Transverse colon (tissue), 3 donors: ENCODE data around the gene CDC42EP1.
"Not testable (repeated sequence)": the region's sequence is repeated elsewhere in the genome, so short reads cannot be mapped to it uniquely, and the experiment has no call there.

Experiments
- EP300 ChIP-seq: sonication (generic); formaldehyde crosslinking; IDR thresholded peaks from one replicate; pipeline ENCODE4 v1.6.1; 2017; ENCODE audit warnings: antibody characterized with exemption, low read depth
- POLR2A ChIP-seq: fragments of 450-650 bp; IDR thresholded peaks from one replicate; pipeline ENCODE4 v1.6.1; 2016; ENCODE audit warnings: antibody characterized with exemption, mild to moderate bottlenecking, moderate library complexity
- TF ChIP-seq, protein P1 (sequence below), 5 experiments: fragments of 200-600 bp in 3 of 5; fragments of 450-650 bp in 2 of 5; sonication (generic) in 3 of 5; IDR thresholded peaks; 1 replicate in 2 of 5; 2 replicates in 3 of 5; pipeline ENCODE4 v1.5.1; 2016 to 2017; ENCODE audit warnings: antibody characterized with exemption in 5 of 5, inconsistent platforms in 3 of 5, mild to moderate bottlenecking in 2 of 5, moderate library complexity in 1 of 5

- TF ChIP-seq, protein P1, sequence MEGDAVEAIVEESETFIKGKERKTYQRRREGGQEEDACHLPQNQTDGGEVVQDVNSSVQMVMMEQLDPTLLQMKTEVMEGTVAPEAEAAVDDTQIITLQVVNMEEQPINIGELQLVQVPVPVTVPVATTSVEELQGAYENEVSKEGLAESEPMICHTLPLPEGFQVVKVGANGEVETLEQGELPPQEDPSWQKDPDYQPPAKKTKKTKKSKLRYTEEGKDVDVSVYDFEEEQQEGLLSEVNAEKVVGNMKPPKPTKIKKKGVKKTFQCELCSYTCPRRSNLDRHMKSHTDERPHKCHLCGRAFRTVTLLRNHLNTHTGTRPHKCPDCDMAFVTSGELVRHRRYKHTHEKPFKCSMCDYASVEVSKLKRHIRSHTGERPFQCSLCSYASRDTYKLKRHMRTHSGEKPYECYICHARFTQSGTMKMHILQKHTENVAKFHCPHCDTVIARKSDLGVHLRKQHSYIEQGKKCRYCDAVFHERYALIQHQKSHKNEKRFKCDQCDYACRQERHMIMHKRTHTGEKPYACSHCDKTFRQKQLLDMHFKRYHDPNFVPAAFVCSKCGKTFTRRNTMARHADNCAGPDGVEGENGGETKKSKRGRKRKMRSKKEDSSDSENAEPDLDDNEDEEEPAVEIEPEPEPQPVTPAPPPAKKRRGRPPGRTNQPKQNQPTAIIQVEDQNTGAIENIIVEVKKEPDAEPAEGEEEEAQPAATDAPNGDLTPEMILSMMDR (IDR thresholded peaks at IDR 0.05): not testable (repeated sequence)
- TF ChIP-seq EP300, POLR2A: not testable (repeated sequence)
Observed at GRCh38 chr22:37610153-37610475, 49.8 kb downstream of the CDC42EP1 start.
